ENCODE data around the gene LTBP2.

- no peak for TF ChIP-seq CTCF (conservative IDR thresholded peaks at IDR 0.05)
- no peak for TF ChIP-seq EZH2 (IDR thresholded peaks at IDR 0.05; ENCODE audit: low read depth)
Measured at GRCh38 chr14:74468513-74468912, 143.5 kb downstream of the LTBP2 start.

Measured in PC-9 (cell line).